Activated CD4-positive, CD25-positive, alpha-beta regulatory T cell (primary cell): ENCODE results near the gene CELF6.
A peak's percentile ranks its signal among the peaks of the same experiment; 100 is the strongest.

Experiments used
- DNase-seq, 4 experiments: peaks; one replicate each; lab custom pipeline; 2025; lab: John Stamatoyannopoulos, UW

Gene CELF6

DNA sequence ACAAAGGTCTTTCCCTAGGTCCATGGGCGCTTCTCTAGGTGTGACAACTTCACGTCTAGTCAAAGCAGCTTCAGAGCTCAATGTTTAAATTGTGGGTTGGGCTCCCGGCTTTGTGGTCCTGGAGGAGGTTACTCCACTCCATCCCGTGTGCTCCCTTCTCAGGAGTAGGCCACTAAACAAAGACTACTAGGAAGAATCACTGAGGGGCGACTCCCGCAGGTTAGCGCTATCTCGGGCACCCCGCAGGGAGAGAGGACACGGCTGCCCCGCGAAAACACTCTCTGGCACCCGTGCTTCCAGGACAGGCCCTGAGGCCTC is 48.1 kb downstream of the CELF6 start:
- DNase-seq = no peak

DNA sequence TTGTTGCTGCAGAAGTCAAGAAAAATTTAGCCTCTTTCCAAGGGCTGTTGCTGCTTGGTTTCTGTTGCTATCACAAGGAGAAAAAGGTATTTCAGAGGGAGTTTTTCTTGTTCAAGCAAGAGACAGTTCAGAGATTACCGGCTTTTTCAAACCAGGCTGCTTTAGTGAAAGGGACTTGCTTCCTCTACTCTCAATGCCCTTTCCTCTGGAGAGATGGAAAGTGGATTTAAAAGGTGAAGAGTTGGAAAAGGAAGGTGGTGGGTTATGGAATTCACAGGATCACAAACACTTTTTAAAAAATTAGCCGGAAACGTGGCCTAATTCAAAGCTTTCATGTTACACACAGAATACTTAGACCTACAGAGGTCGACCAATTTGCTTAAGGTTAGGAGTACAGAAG is 48.7 kb downstream of the CELF6 start:
- DNase-seq = no peak

DNA sequence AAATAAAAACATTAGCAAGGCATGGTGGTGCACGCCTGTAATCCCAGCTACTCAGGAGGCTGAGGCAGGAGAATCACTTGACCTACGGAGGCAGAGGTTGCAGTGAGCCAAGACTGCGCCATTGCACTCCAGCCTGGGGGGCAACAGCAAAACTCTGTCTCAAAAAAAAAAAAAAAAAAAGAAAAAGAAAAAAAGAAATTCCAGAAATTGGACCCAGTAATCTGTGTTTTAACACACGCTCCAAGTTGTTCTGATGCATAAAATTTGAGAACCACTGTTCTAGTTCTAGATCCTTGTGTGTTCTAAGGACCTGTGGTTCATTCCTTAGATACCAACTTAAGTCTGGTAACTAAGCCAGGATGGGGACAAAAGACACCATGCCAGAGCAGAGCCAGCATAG is 50.2 kb downstream of the CELF6 start:
- DNase-seq = no peak

DNA sequence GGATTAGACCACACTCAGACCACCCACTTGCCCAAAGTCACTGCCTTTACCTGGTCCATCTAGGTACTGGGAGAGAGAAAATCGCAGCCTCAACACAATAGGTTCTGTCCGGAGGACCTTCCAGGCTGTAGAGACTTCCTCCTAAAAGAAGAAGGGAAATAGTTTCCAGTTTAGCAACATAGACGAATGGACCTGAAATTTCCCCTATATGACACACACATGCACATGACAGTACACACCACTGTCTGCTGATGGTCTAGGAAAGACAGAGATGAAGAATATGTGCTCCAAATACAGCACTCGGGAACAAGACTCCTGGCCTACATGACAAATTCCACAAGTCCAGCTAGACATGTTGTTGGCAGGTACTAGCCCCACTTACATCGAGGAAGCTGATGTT is 54.9 kb downstream of the CELF6 start:
- DNase-seq = no peak

DNA sequence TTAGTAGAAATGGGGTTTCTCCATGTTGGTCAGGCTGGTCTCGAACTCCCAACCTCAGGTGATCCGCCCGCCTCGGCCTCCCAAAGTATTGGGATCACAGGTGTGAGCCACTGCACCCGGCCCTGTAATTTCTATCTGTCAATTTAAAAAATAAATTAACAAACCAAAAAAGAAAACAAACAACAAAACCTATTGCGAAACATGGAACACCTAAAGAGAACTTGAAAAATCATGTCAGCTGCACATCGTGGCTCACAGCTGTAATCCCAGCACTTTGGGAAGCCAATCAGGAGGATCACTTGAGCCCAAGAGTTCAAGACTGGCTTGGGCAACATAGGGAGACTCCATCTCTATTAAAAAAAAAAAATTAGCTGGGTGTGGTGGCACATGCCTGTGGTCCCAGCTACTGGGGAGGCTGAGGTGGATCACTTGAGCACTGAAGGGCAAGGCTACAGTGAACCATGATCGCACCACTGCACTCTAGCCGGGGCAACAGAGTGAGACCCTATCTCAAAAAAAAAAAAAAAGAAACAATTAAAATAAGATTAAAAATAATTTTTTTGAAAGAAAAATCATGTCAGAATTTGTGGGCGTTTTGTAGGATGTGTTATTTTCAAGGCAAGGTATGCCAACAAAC is 67.2 kb downstream of the CELF6 start:
- DNase-seq = no peak

DNA sequence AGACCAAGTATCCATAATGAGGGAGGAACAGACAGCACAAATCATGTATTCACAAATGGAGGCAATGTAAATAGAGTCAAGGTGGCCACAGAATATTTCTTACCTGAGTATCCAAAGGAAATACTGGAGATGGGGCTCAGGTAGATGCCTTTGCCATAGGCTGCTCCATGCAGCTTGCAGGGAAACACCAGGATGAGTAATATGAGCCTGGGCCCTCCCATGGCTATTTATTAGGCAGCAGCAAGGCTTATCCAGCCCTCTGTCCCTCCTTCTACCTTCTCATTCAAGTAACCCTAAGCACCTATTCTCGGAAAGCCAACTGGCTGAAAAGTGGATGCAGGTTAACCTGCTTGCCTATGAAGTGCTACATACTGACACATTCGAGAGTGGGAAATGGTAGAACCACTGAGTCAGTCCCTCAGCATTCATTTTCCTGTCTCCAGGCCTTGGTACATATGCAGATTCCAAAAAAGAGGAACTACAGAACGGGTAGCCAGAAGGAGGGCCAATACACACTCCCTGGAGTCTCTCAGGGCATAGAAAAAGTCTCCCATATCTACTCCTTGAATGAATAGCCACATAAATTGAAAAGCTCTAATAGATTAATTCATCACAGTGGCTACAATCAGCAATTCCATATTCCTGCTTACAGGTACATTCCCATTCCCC is 70.7 kb downstream of the CELF6 start:
- DNase-seq = no peak

DNA sequence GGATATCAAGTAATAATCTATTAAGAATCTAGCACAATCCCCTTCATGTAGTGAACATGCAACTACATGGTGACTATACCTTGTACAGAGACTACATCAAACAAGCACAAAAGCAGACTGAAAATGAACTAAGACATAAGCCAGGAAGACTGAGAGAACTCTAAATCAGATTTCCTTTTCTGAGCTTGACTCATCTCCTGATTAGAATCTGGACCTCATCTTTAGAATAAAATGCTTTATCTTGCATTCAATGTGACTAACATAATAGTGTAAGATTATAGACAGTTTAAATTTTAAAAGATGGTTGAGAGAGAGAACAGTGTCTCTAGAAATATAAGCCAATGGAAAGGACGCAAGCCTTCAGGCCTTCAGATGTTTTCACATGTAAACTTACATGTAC is 71.4 kb downstream of the CELF6 start:
- DNase-seq = no peak

DNA sequence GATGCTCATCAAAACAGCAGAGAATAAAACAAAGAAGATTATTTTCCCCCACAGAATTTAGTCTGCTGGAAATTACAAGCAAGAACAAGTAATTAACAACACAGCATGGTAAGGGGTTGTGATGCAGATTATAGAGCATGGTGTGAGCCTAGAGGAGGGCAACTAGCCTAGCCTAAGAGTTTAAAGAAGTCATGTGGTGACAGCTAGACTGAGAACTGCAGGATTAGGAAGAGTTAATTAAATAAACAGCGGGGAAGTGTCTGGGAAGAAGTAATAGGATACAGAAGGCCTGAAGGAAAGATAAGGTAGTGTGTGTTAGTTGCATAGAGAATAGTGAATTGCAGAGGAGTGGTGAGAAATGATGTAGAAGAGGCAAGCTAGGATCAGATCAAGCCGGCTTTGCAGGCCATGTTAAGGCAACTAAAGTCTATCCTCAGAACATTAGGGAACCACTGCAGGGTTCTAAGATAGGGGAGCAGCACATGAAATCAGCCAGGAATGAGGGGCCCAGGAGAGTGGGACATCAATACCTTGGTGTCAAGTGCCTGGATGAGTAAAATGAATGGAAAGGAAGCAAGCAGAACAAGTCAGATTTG is 77.1 kb downstream of the CELF6 start:
- DNase-seq = no peak

DNA sequence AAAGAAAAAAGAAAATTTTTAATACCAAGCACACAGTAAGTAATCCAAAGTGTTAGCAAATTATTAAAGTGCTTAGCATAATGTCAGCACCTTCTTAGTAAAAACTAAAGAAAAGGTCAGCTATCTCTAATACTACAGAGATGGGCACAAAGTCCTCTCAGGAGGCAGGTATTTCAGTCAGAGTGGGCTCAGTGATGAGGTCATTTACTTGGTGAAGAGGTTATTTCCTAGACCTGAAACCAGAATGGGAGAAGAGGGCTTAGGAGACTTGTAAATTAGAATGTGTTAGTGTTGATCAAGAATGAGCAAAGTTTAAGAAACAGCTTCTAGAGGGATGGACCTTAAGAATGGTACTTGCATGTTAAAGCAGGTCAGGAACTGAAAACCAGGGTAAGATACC is 80.3 kb downstream of the CELF6 start:
- DNase-seq = no peak

DNA sequence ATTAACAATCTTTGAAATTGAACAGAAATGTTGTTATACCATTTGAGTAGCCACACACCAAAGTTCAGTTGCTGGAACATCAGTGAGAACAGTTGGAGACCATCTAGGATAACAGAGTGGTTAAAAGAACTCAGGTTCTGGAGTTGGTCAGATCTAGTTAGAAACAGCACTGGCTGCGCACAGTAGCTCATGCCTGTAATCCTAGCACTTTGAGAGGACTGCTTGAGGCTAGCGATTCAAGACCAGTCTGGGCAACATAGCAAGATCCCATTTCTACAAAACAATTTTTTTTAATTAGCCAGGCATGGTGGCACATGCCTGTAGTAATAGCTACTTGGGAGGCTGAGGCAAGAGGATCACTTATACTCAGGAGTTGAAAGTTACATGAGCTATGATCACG is 81.4 kb downstream of the CELF6 start:
- DNase-seq = no peak

DNA sequence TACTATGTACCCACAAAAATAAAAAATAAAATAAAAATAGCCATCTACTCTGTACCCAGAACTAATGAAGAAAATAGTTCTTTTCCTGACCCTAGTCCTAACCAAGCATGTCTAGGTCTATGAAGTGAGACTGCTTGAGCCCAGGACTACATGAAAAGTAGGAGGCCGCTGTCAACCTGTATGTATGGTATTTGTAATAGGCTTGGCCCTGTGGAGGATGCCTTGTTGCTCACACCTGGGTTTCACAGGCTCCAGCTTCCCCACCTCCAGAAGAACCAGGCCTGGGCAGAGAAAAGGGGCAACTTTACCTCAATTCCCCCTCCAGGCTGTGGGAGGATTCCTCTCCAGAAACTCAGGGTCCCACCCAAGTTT is 82.1 kb downstream of the CELF6 start:
- no peak for DNase-seq

DNA sequence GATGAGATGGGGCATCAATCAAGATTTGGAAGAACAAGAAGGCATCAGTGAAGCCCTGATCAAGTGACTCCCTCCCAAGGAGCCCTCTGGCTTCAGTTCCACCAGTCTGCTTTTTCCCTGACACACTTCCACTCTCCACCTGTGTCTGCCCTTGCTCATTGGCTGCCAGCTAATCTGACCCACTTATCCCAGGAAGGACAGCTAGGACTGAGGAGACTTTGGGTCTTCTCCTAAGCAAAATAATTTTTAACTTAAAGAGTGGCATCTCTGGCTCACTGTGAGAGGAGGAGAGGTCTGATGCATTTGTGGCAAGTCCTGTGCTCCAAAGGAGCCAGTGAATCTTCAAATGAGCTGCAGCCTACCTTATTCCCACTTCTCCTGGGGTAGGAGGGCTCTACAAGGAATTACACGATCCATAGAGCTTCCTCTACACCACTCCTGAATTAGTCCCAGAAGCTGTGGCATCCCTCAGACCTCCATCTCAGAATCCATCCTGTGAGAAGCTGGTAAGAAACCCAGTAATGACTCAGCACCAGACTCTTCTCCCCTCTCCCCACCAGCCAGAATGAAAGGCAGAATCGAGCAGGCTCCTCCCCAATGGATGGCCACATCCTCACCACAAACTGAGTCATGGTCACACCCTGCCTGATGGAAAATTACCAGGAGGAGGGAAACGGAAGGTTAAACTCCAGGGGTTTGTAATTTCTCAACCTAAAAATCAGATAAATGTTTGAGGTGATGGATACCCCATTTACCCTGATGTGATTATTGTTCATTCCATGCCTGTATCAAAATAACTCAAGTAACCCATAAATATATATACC is 82.7 kb downstream of the CELF6 start:
- DNase-seq = peak in 2 of 4 experiments; percentile 22 to 50

DNA sequence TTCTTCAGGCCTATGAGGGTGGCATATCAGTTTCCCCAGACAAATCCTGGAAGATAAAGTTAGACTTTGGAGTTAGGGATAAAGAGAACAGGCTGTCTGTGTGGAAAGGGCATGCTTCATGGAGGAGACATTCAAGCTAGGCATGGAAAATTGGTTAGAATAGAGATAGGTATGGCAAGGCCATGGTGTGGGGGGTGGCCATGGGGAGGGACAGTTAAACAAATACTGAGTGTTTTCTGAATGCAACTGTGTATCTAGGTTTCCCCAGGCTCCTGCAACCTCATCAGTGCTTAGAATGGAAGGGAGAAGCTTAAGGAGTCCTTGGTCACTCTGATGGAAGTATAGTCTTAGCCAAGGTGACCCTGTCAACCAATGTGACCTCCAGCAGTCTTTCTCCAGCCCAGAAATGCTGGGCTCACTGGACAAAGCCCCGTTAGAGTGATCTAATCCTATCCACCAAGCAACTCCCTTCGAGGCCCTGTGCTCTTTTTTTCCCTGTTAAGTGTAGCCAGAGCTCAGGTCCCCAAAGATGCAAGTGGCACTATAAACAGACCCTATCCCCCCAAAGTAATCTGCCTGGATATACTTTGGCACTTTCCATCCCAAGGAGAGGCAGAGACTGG is 83.5 kb downstream of the CELF6 start:
- no peak for DNase-seq

DNA sequence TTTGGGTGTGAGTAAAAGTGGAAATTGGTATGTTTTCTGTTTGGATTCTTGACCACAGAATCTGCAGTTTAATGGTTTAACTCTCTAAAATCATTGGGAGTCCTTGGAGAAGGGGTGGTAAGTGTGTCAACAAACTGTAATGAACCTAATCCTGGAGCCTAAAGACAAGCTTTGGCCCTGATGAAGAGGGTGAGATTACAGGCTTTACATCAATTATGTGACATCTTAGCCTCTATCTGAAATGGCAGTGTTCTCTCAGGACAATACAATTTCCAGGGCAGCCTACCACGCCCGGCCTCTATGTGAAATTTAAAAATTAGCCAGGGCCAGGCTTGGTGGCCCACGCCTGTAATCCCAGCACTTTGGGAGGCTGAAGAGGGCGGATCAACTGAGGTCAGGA is 84.7 kb downstream of the CELF6 start:
- no peak for DNase-seq
